NK-92 treated with Interleukin-12 subunit alpha and Interleukin-12 subunit beta, amount 100 ng/mL, for 24 hours (cell line): ENCODE results near the gene SACS.

Experiments
- DNase-seq: peaks from one replicate; lab custom pipeline; 2025; lab: John Stamatoyannopoulos, UW

SACS gene, protein sequence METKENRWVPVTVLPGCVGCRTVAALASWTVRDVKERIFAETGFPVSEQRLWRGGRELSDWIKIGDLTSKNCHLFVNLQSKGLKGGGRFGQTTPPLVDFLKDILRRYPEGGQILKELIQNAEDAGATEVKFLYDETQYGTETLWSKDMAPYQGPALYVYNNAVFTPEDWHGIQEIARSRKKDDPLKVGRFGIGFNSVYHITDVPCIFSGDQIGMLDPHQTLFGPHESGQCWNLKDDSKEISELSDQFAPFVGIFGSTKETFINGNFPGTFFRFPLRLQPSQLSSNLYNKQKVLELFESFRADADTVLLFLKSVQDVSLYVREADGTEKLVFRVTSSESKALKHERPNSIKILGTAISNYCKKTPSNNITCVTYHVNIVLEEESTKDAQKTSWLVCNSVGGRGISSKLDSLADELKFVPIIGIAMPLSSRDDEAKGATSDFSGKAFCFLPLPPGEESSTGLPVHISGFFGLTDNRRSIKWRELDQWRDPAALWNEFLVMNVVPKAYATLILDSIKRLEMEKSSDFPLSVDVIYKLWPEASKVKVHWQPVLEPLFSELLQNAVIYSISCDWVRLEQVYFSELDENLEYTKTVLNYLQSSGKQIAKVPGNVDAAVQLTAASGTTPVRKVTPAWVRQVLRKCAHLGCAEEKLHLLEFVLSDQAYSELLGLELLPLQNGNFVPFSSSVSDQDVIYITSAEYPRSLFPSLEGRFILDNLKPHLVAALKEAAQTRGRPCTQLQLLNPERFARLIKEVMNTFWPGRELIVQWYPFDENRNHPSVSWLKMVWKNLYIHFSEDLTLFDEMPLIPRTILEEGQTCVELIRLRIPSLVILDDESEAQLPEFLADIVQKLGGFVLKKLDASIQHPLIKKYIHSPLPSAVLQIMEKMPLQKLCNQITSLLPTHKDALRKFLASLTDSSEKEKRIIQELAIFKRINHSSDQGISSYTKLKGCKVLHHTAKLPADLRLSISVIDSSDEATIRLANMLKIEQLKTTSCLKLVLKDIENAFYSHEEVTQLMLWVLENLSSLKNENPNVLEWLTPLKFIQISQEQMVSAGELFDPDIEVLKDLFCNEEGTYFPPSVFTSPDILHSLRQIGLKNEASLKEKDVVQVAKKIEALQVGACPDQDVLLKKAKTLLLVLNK (N-terminal part only)

GRCh38 chr13:23433171-23434153, at the start of gene SACS:
Gene SACS, minus strand, starts transcription at chr13:23433702. Its CDS starts 22,463 bp downstream, at chr13:23411239.
- DNase-seq: no peak

DNA sequence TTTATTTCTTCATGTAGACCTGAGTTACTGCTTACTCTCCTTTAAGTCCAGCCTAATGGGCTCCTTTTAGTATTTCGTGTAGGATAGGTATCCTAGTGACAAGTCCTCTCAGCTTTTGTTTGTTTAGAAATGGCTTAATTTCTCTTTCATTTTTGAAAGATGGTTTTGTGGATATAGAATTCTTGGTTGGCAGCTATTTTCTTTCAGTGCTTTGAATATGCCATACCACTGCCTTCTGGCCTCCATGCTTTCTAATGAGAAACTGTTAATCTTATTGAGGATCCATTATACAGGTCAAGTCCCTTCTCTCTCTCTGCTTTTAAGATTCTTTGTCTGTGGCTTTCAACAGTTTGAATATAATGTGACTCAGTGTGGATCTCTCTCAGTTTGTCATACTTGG, 46.8 kb upstream of the SACS start:
- no peak for DNase-seq

DNA sequence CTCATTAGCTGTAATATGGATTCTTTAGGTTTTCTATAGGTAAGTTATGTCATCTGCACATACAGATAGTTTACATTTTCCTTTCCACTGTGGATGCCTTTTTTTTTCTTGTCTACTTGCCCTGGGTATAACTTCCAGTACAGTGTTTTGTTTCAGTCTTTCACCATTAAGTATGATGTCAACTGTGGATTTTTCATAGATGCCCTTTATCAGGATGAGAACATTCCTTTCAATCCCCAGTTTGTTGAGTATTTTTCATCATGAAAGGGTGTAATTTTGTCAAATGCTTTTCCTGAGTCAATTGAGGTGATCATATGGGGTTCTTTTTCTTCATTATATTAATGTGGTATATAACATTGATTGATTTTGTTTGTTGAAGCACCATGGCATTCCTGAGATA, 43.6 kb upstream of the SACS start:
- DNase-seq: no peak

DNA sequence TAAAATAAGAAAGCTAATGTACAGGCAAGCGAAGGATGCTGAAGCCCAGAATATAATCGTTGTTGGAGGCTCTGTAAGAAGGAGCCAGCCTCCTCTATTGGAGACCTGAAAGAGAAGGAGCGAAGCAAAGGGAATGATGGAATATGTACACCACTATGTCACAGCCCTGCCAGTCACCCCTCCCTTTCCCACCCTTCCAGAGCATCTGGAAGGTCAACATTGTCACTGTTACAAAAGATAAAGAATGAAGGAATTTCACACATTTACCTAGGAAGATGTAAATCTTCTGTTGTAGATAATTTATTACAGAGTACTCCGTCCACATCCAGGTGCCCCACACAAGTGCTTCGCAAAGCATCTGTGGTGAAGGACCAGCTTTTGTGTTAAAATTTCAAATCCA, 39.7 kb upstream of the SACS start:
- DNase-seq: no peak

DNA sequence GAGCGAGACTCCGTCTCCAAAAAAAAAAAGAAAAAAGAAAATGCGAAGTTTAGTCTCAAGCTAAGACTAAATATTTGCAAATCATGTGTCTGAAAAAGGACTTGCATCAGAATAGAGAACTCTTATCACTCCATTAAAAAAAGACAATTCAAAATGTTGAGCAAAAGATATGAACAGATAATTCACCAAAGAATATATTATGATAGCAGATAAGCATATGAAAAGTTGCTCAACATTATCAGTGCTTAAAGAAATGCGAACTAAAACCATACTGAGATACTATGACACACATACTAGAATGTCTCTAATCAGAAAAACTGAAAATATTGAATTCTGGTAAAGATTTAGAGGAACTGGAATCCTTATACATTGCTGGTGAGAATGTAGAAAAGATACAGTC, 38.7 kb upstream of the SACS start:
- no peak for DNase-seq

- DNase-seq: no peak
Observed at GRCh38 chr13:23470790-23471614, 37.5 kb upstream of the SACS start.

GRCh38 chr13:23469951-23470421, 36.5 kb upstream of the SACS start:
- no peak for DNase-seq

DNA sequence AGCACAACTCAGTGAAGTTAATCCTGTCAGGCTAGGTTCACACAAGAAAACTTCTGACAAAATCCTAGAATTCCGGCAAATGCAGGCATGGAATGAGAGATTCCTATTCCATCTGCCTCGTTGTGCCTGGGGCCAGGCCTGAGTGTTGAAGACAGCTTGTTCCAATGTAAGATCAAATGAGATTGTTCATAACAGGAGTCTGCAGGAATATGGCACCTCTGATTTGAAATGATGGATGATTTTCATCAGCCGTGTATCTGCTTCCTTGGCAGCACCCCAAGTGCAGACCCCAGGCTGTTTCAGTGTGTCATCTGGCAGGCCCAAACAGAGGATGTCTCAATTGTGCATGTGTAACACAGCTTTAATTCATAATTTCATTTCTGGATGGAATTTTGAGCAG, 35.3 kb upstream of the SACS start:
- DNase-seq: no peak

- DNase-seq: no peak
Observed at GRCh38 chr13:23467932-23468278, 34.4 kb upstream of the SACS start.

- DNase-seq: no peak
Observed at GRCh38 chr13:23467048-23467931, 33.8 kb upstream of the SACS start.

- no peak for DNase-seq
Observed at GRCh38 chr13:23466144-23467002, 32.9 kb upstream of the SACS start.

- no peak for DNase-seq
Observed at GRCh38 chr13:23463661-23464060, 30.2 kb upstream of the SACS start.

- DNase-seq: no peak
Observed at GRCh38 chr13:23462815-23463559, 29.5 kb upstream of the SACS start.

DNA sequence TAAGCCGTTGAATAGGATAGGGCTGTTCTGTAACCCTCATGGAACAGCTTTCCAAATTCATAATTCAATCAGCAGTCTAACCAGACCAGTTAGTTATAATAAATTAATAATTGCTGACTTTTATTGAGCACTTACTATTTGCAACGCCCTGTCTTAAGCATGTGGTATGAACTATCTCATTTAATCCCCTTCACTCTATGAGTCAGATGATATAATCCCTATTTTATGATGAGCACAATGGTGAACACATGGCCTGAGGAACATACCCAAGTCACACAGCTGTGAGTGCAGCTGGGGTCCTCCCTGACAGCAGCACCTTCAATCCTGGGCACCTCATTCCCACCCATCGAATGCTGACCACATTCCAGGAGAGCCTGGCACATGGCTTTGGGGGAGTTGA, 28.0 kb upstream of the SACS start:
- no peak for DNase-seq

GRCh38 chr13:23460921-23461320, 27.4 kb upstream of the SACS start:
- DNase-seq: no peak

DNA sequence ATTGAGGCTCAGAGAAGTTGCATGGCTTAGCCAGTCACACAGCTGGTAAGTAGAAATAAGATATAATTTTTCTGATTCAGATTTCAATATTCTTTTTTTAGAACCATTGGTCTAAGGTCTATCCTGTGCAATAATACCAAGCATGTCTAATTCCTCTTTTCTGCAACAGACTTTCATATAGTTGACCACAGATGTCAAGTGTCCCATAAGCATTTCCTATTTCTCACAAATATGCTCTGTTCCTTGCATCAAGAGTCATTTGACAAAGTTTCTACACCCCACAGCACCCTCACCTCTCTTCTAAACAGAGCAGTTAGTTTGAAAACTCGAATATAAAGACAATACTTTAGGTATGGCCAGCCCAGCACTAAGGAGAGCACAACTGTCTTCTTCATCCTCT, 26.8 kb upstream of the SACS start:
- DNase-seq: no peak

DNA sequence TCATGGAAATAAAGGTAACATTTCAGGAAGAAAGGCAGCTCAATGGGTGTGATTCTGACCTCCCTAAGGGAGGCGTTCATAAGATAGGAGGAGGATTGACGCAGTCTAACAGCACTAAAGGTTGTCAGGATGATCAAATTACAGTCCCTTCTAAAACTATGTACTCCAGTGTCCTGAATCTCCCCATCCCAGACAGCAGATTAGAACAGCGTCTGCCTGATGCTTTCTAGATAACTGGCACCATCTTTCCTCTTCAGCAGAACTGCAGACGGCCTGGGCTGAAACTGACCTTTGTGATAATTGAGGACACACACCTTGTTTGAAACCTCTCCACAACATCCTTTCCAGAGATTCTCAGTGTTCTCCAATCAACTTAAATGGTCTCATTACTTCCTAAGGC, 25.5 kb upstream of the SACS start:
- no peak for DNase-seq
